CD4-positive, CD25-positive, alpha-beta regulatory T cell (primary cell): Measurements from ENCODE around the gene OGFOD3. TPM values are rescaled to one million over a fixed set of nuclear protein-coding genes. Genes with fewer than 3 reads are reported as not detected.

ENCODE experiments used
- ATAC-seq, 2 donors: fragments of 150-1000 bp; cut with Tn5 transposase; one replicate each; pipeline ENCODE4 v1.10.0; 2021; ENCODE audit warnings: low read depth in 2 of 2, moderate number of reproducible peaks in 2 of 2, moderate library complexity in 1 of 2
- DNase-seq, 3 donors: peaks; one replicate each; pipeline versions ENCODE4 v3.0.0 to v3.0.0-alpha.2; 2012 to 2022; ENCODE audit warnings: mixed read lengths in 1 of 3
- H3K27ac ChIP-seq: one replicate; pipeline ENCODE4 v1.7.0; 2013; ENCODE audit warnings: mild to moderate bottlenecking, low read length; ENCODE audit not compliant: insufficient read depth, poor library complexity, severe bottlenecking
- H3K27me3 ChIP-seq: one replicate; pipeline ENCODE4 v1.7.0; 2013; ENCODE audit warnings: low read length; ENCODE audit not compliant: control insufficient read depth, insufficient read depth
- H3K36me3 ChIP-seq: one replicate; pipeline ENCODE4 v1.7.0; 2013; ENCODE audit warnings: mild to moderate bottlenecking, low read length, moderate library complexity; ENCODE audit not compliant: control insufficient read depth, insufficient read depth
- H3K4me1 ChIP-seq: 2 replicates; pipeline ENCODE4 v1.7.0; 2013; ENCODE audit warnings: mild to moderate bottlenecking, low read length; ENCODE audit not compliant: insufficient read depth, control insufficient read depth, poor library complexity, severe bottlenecking
- H3K4me3 ChIP-seq: one replicate; pipeline ENCODE4 v1.7.0; 2013; ENCODE audit warnings: low read depth, mild to moderate bottlenecking, low read length, moderate library complexity
- H3K9me3 ChIP-seq, 2 experiments: 1 replicate in 1 of 2; 2 replicates in 1 of 2; pipeline ENCODE4 v1.7.0; 2013; ENCODE audit warnings: low read length in 2 of 2, mild to moderate bottlenecking in 1 of 2, moderate library complexity in 1 of 2; ENCODE audit not compliant: control insufficient read depth in 2 of 2
- H3K27ac Mint-ChIP-seq, 3 donors: one replicate each; pipeline ENCODE4 v1.8.0; 2020 to 2022; ENCODE audit warnings: mild to moderate bottlenecking in 3 of 3, mixed read lengths in 3 of 3, moderate library complexity in 2 of 3
- H3K27me3 Mint-ChIP-seq: one replicate; pipeline ENCODE4 v1.8.0; 2022; ENCODE audit warnings: mild to moderate bottlenecking, mixed read lengths
- H3K36me3 Mint-ChIP-seq: one replicate; pipeline ENCODE4 v1.8.0; 2020; ENCODE audit warnings: mixed read lengths
- H3K4me1 Mint-ChIP-seq, 4 donors: one replicate each; pipeline ENCODE4 v1.8.0; 2020 to 2022; ENCODE audit warnings: mixed read lengths in 4 of 4, mild to moderate bottlenecking in 1 of 4
- H3K4me3 Mint-ChIP-seq, 4 donors: one replicate each; pipeline ENCODE4 v1.8.0; 2020 to 2022; ENCODE audit warnings: mild to moderate bottlenecking in 4 of 4, mixed read lengths in 4 of 4, moderate library complexity in 3 of 4
- H3K9me3 Mint-ChIP-seq, 7 donors: one replicate each; pipeline ENCODE4 v1.8.0; 2020 to 2022; ENCODE audit warnings: mixed read lengths in 7 of 7, mild to moderate bottlenecking in 3 of 7, moderate library complexity in 2 of 7
- polyA plus RNA-seq, 4 donors: library from polyadenylated mRNA; unstranded; fragments of 300-500 nt; fragmentation: Illumina TruSeq; gene quantifications; one replicate each; pipeline ENCODE4 v1.2.3, GENCODE V29; 2021
- total RNA-seq: library from RNA; stranded (reverse); gene quantifications from one replicate; pipeline ENCODE4 v1.2.3, GENCODE V29; 2022

OGFOD3 gene
- total and polyA plus RNA-seq, 5 donors from 2014 or later = 13.9 to 32.9 (median 22.0) TPM

GRCh38 chr17:82424863-82425159, 6.4 kb upstream of the OGFOD3 start:
- peaks cover 23% of the 10 kb centered on the region for H3K36me3 Mint-ChIP-seq
- H3K4me1 ChIP-seq = peaks cover 8% of the 10 kb centered on the region
- H3K36me3 ChIP-seq = peaks cover 3% of the 10 kb centered on the region
- no peaks in the 10 kb centered on the region for H3K27me3 ChIP-seq
- DNase-seq (no peak), ATAC-seq (no peak)
- H3K4me1 Mint-ChIP-seq = peaks cover 6 to 30% (median 19%) of the 10 kb centered on the region in 4 donors
- H3K27ac ChIP-seq = no peak overlapping the region
- peak overlapping the region in 1 of 4 donors; percentile 27 for H3K4me3 Mint-ChIP-seq
- H3K27me3 Mint-ChIP-seq = no peaks in the 10 kb centered on the region
- no peaks in the 10 kb centered on the region for H3K9me3 ChIP-seq
- H3K9me3 Mint-ChIP-seq = no peaks in the 10 kb centered on the region
- H3K4me3 ChIP-seq = no peak overlapping the region
- H3K27ac Mint-ChIP-seq = peak overlapping the region in 1 of 3 donors; percentile 11

GRCh38 chr17:82424001-82424862, 5.8 kb upstream of the OGFOD3 start:
- Mint-ChIP-seq H3K4me3 (peak overlapping the region in 1 of 4 donors; percentile 27), H3K9me3 (no peaks in the 10 kb centered on the region), H3K27ac (peak overlapping the region in 1 of 3 donors; percentile 11), H3K36me3 (peaks cover 18% of the 10 kb centered on the region), H3K4me1 (peaks cover 7 to 30% (median 20%) of the 10 kb centered on the region in 4 donors), H3K27me3 (no peaks in the 10 kb centered on the region)
- Histone ChIP-seq H3K4me1 (peaks cover 12% of the 10 kb centered on the region), H3K27ac (no peak overlapping the region), H3K9me3 (no peaks in the 10 kb centered on the region), H3K27me3 (no peaks in the 10 kb centered on the region), H3K36me3 (peaks cover 3% of the 10 kb centered on the region), H3K4me3 (no peak overlapping the region)
- peak in 1 of 2 donors; percentile 30 for ATAC-seq
- peak; percentile 30 to 74 (median 51) for DNase-seq

GRCh38 chr17:82419540-82419939, 1.2 kb upstream of the OGFOD3 start:
- H3K9me3 Mint-ChIP-seq = no peaks in the 10 kb centered on the region
- H3K27me3 Mint-ChIP-seq = no peaks in the 10 kb centered on the region
- peak overlapping the region; percentile 80 to 94 (median 86) for H3K4me3 Mint-ChIP-seq
- Histone ChIP-seq H3K4me3 (peak overlapping the region; percentile 93), H3K36me3 (peaks cover 3% of the 10 kb centered on the region), H3K27ac (peak overlapping the region; percentile 76), H3K9me3 (no peaks in the 10 kb centered on the region), H3K4me1 (peaks cover 25% of the 10 kb centered on the region), H3K27me3 (no peaks in the 10 kb centered on the region)
- H3K36me3 Mint-ChIP-seq = peaks cover 13% of the 10 kb centered on the region
- ATAC-seq = no peak
- peak in 2 of 3 donors; percentile 17 to 71 for DNase-seq
- H3K4me1 Mint-ChIP-seq = peaks cover 13 to 29% (median 16%) of the 10 kb centered on the region in 4 donors
- peak overlapping the region; percentile 62 to 79 (median 77) for H3K27ac Mint-ChIP-seq

GRCh38 chr17:82416771-82417170, 1.6 kb downstream of the OGFOD3 start:
- Histone ChIP-seq H3K27ac (no peak overlapping the region), H3K36me3 (peaks cover 2% of the 10 kb centered on the region), H3K27me3 (no peaks in the 10 kb centered on the region), H3K4me3 (no peak overlapping the region), H3K9me3 (no peaks in the 10 kb centered on the region), H3K4me1 (peaks cover 29% of the 10 kb centered on the region)
- ATAC-seq = no peak
- no peak overlapping the region for H3K4me3 Mint-ChIP-seq
- no peaks in the 10 kb centered on the region for H3K27me3 Mint-ChIP-seq
- peak in 1 of 3 donors; percentile 22 for DNase-seq
- H3K36me3 Mint-ChIP-seq = peaks cover 12% of the 10 kb centered on the region
- no peaks in the 10 kb centered on the region for H3K9me3 Mint-ChIP-seq
- peaks cover 15 to 28% (median 17%) of the 10 kb centered on the region in 4 donors for H3K4me1 Mint-ChIP-seq
- no peak overlapping the region for H3K27ac Mint-ChIP-seq

- H3K4me3 ChIP-seq = no peak overlapping the region
- no peak overlapping the region for H3K27ac Mint-ChIP-seq
These were observed 2.1 kb downstream of the OGFOD3 start for GRCh38 chr17:82416264-82416663.

GRCh38 chr17:82415786-82416185, 2.6 kb downstream of the OGFOD3 start:
- H3K27me3 ChIP-seq = no peaks in the 10 kb centered on the region
- H3K4me3 ChIP-seq = no peak overlapping the region
- no peak overlapping the region for H3K27ac ChIP-seq
- H3K9me3 ChIP-seq = no peaks in the 10 kb centered on the region
- peak overlapping the region in 1 of 3 donors; percentile 66 for H3K27ac Mint-ChIP-seq
- H3K36me3 ChIP-seq = peaks cover 2% of the 10 kb centered on the region
- no peak overlapping the region for H3K4me3 Mint-ChIP-seq
- DNase-seq (no peak), ATAC-seq (no peak)
- H3K4me1 Mint-ChIP-seq = peaks cover 15 to 28% (median 16%) of the 10 kb centered on the region in 4 donors
- H3K27me3 Mint-ChIP-seq = no peaks in the 10 kb centered on the region
- H3K9me3 Mint-ChIP-seq = no peaks in the 10 kb centered on the region
- peaks cover 29% of the 10 kb centered on the region for H3K4me1 ChIP-seq
- peaks cover 12% of the 10 kb centered on the region for H3K36me3 Mint-ChIP-seq

More at GRCh38 chr17:82416264-82416663, 2.1 kb downstream of the OGFOD3 start:
- Histone ChIP-seq H3K4me1 (peaks cover 29% of the 10 kb centered on the region), H3K27ac (no peak overlapping the region), H3K36me3 (peaks cover 2% of the 10 kb centered on the region), H3K9me3 (no peaks in the 10 kb centered on the region), H3K27me3 (no peaks in the 10 kb centered on the region)
- ATAC-seq (no peak), DNase-seq (no peak)
- Mint-ChIP-seq H3K9me3 (no peaks in the 10 kb centered on the region), H3K36me3 (peaks cover 12% of the 10 kb centered on the region), H3K27me3 (no peaks in the 10 kb centered on the region), H3K4me1 (peaks cover 15 to 28% (median 16%) of the 10 kb centered on the region in 4 donors), H3K4me3 (peak overlapping the region in 1 of 4 donors; percentile 31)

- H3K36me3 ChIP-seq = peaks cover 2% of the 10 kb centered on the region
- no peak for ATAC-seq
These were observed 3.0 kb downstream of the OGFOD3 start for GRCh38 chr17:82415336-82415735.

More at GRCh38 chr17:82415336-82415735, 3.0 kb downstream of the OGFOD3 start:
- H3K27ac Mint-ChIP-seq = peak overlapping the region in 1 of 3 donors; percentile 66
- H3K27me3 Mint-ChIP-seq = no peaks in the 10 kb centered on the region
- H3K27ac ChIP-seq = no peak overlapping the region
- H3K4me1 ChIP-seq = peaks cover 29% of the 10 kb centered on the region
- DNase-seq = no peak
- H3K4me1 Mint-ChIP-seq = peaks cover 15 to 28% (median 16%) of the 10 kb centered on the region in 4 donors
- H3K27me3 ChIP-seq = no peaks in the 10 kb centered on the region
- peaks cover 12% of the 10 kb centered on the region for H3K36me3 Mint-ChIP-seq
- H3K9me3 Mint-ChIP-seq = no peaks in the 10 kb centered on the region
- peak overlapping the region in 1 of 4 donors; percentile 30 for H3K4me3 Mint-ChIP-seq
- H3K4me3 ChIP-seq = no peak overlapping the region
- no peaks in the 10 kb centered on the region for H3K9me3 ChIP-seq
